Measurements from ENCODE around the gene NGEF. TPM values are rescaled to one million over a fixed set of nuclear protein-coding genes. Genes with fewer than 3 reads are reported as not detected.

Gene NGEF
- total and polyA plus RNA-seq, 9 of the 15 experiments (the other 6 are each of a cell fraction or from before 2014, with no cell fraction given) = 0.07 to 0.17 (median 0.09) TPM; not detected in 6

GRCh38 chr2:233017947-233018346 is 4.9 kb upstream of the NGEF start (continued):
- TF ChIP-seq RERE (CRISPR knock-in tag; IDR thresholded peaks at IDR 0.05; ENCODE audit: borderline replicate concordance) (no peak), MYNN (IDR thresholded peaks at IDR 0.05) (no peak), MYNN (CRISPR knock-in tag; IDR thresholded peaks at IDR 0.05) (no peak)

GRCh38 chr2:233015019-233015645 is 2.1 kb upstream of the NGEF start:
- DNase-seq (ENCODE audit: extremely low read depth in 1 of 4, low spot score in 3 of 4) (no peak), ATAC-seq (no peak), FAIRE-seq (no peak)
- no peak overlapping the region for H2AFZ ChIP-seq (ENCODE audit: low read depth, low read length)
- no peak overlapping the region for H3K9ac ChIP-seq (ENCODE audit: insufficient read depth in 1 of 2, low read depth in 2 of 2, low read length in 2 of 2)
- H4K20me1 ChIP-seq (replicated peaks; ENCODE audit: control insufficient read depth, insufficient read depth, low read length) = no peaks in the 10 kb centered on the region
- in situ Hi-C loops (cut with MboI) (no loop called here), intact Hi-C loops (cut with micrococcal nuclease) (no loop called here)
- H3K9me3 ChIP-seq (replicated peaks; ENCODE audit: control insufficient read depth, insufficient read depth, low read depth, low read length) = no peaks in the 10 kb centered on the region
- no peaks in the 10 kb centered on the region for H3K79me2 ChIP-seq (ENCODE audit: control insufficient read depth, insufficient read depth, low read length)
- no peaks in the 10 kb centered on the region for H3K9me1 ChIP-seq (ENCODE audit: control insufficient read depth, insufficient read depth, low read length)
- no peak overlapping the region for H3K4me3 ChIP-seq
- ChIA-PET CTCF (ENCODE audit: low intra/inter-chr PET ratio) (no interaction called here), POLR2A (no interaction called here)
- TF ChIP-seq SMAD3 (CRISPR knock-in tag; conservative IDR thresholded peaks at IDR 0.05) (no peak), ETV6 (IDR thresholded peaks at IDR 0.05; ENCODE audit: borderline replicate concordance in 1 of 2, low read depth in 2 of 2, low read length in 1 of 2) (no peak), ETV6 (CRISPR knock-in tag; IDR thresholded peaks at IDR 0.05; ENCODE audit: borderline replicate concordance) (no peak), HMG20B (CRISPR knock-in tag; IDR thresholded peaks at IDR 0.05) (no peak), EGR1 (conservative IDR thresholded peaks at IDR 0.05) (peak; percentile 56)
- H3K27ac ChIP-seq (ENCODE audit: extremely low read depth, low read depth, low read length) = no peak overlapping the region
- BruUV-seq (replicated peaks) = no TSS peak
- H3K27me3 ChIP-seq (ENCODE audit: control insufficient read depth in 2 of 2, insufficient read depth in 2 of 2, low read length in 2 of 2) = peaks cover 0 to 8% of the 10 kb centered on the region in 2 experiments; a peak in 2 of 5 replicates
- WGBS (ENCODE audit: insufficient coverage, low coverage, missing lambda C conversion rate) = 0% methylated on average over 1 of the region's 1 CpG
- H3K4me1 ChIP-seq (replicated peaks in 1 of 2; ENCODE audit: control insufficient read depth in 2 of 2, insufficient read depth in 2 of 2, low read length in 2 of 2) = no peaks in the 10 kb centered on the region
- H3K36me3 ChIP-seq (ENCODE audit: control insufficient read depth, insufficient read depth, low read length) = no peaks in the 10 kb centered on the region
- H3K4me2 ChIP-seq (ENCODE audit: insufficient read depth, low read length) = no peak overlapping the region

Data from K562 (cell line).